ENCODE data around the gene HIVEP1. TPM values are rescaled to one million over a fixed set of nuclear protein-coding genes. Genes with fewer than 3 reads are reported as not detected.

HIVEP1 gene
- total RNA-seq, 1 donor, result 18.8 TPM

DNA sequence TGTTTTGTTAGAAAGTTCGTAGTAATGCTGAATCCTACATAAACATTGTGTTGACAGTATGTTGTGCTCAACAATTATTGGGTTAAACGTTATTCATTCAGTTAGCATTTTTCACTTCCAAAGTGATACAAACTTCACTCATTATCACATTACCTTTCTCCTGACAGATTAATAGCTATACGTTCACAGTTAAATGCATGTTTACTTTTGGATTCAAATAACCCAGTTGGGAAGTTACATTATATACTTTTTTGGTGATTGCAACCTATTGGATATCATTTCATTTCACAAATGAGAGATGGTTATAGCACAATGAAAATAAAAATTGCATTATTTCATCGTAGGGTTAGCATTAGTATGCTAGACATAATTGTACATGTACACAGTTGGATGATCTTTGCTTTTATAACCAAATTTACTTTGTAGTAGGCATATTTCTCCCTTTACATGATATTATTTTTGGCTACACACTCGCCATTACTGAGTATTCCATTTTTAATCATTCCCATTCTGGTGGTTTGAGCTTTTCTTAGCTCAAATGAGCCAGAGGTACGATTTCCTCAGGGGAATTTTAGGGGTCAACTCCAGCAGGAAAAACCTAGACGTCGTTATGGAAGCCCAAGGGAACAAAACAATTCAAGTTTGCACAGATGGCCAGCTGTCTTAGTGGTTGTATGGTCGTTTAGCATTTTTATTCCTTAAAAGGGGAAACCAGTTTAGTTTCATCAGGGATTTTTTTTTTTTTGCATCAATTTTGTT, 2.1 kb upstream of the HIVEP1 start:
- H3K4me3 ChIP-seq (ENCODE audit: insufficient read depth, low read length), result peak overlapping the region; percentile 87

GRCh38 chr6:12010635-12011275, 1.4 kb upstream of the HIVEP1 start:
- H4K20me1 ChIP-seq (ENCODE audit: insufficient read depth, low read length), result no peaks in the 10 kb centered on the region
- H3K36me3 ChIP-seq (ENCODE audit: insufficient read depth, low read length), result peaks cover 5% of the 10 kb centered on the region
- peaks cover 11% of the 10 kb centered on the region for H3K79me2 ChIP-seq (ENCODE audit: insufficient read depth, low read length)
- H3K4me2 ChIP-seq (ENCODE audit: insufficient read depth, low read length), result peak overlapping the region; percentile 86
- DNase-seq (ENCODE audit: insufficient read length, low spot score, missing footprints), result peak; percentile 91
- H3K4me1 ChIP-seq (ENCODE audit: insufficient read depth, low read length), result peaks cover 23% of the 10 kb centered on the region
- no peaks in the 10 kb centered on the region for H3K9me3 ChIP-seq (ENCODE audit: low read depth, low read length)
- no peaks in the 10 kb centered on the region for H3K27me3 ChIP-seq (ENCODE audit: insufficient read depth, low read length)
- H3K4me3 ChIP-seq (ENCODE audit: insufficient read depth, low read length), result peak overlapping the region; percentile 87
- peak overlapping the region; percentile 24 for H2AFZ ChIP-seq (ENCODE audit: low read length)
- H3K27ac ChIP-seq (ENCODE audit: low read depth, low read length), result peak overlapping the region; percentile 94
- TF ChIP-seq CTCF (IDR thresholded peaks at IDR 0.05; ENCODE audit: extremely low read depth, low read depth, low read length), result no peak

More for the DNA sequence above, 2.1 kb upstream of the HIVEP1 start:
- peak; percentile 92 for DNase-seq (ENCODE audit: insufficient read length, low spot score, missing footprints)
- H3K4me2 ChIP-seq (ENCODE audit: insufficient read depth, low read length), result peak overlapping the region; percentile 86
- H3K36me3 ChIP-seq (ENCODE audit: insufficient read depth, low read length), result no peaks in the 10 kb centered on the region
- peaks cover 23% of the 10 kb centered on the region for H3K4me1 ChIP-seq (ENCODE audit: insufficient read depth, low read length)
- peak overlapping the region; percentile 94 for H3K27ac ChIP-seq (ENCODE audit: low read depth, low read length)
- no peaks in the 10 kb centered on the region for H3K27me3 ChIP-seq (ENCODE audit: insufficient read depth, low read length)
- no peak overlapping the region for H2AFZ ChIP-seq (ENCODE audit: low read length)
- no peaks in the 10 kb centered on the region for H3K9me3 ChIP-seq (ENCODE audit: low read depth, low read length)
- H4K20me1 ChIP-seq (ENCODE audit: insufficient read depth, low read length), result no peaks in the 10 kb centered on the region
- peaks cover 4% of the 10 kb centered on the region for H3K79me2 ChIP-seq (ENCODE audit: insufficient read depth, low read length)
- no peak for TF ChIP-seq CTCF (IDR thresholded peaks at IDR 0.05; ENCODE audit: extremely low read depth, low read depth, low read length)

GRCh38 chr6:12011276-12012037, 655 bp upstream of the HIVEP1 start:
- TF ChIP-seq CTCF (IDR thresholded peaks at IDR 0.05; ENCODE audit: extremely low read depth, low read depth, low read length), result no peak
- Histone ChIP-seq H3K27me3 (ENCODE audit: insufficient read depth, low read length) (no peaks in the 10 kb centered on the region), H3K4me3 (ENCODE audit: insufficient read depth, low read length) (peak overlapping the region; percentile 87), H4K20me1 (ENCODE audit: insufficient read depth, low read length) (no peaks in the 10 kb centered on the region), H3K9me3 (ENCODE audit: low read depth, low read length) (no peaks in the 10 kb centered on the region), H3K36me3 (ENCODE audit: insufficient read depth, low read length) (peaks cover 10% of the 10 kb centered on the region), H3K4me1 (ENCODE audit: insufficient read depth, low read length) (peaks cover 23% of the 10 kb centered on the region), H3K4me2 (ENCODE audit: insufficient read depth, low read length) (no peak overlapping the region), H2AFZ (ENCODE audit: low read length) (no peak overlapping the region), H3K79me2 (ENCODE audit: insufficient read depth, low read length) (peaks cover 12% of the 10 kb centered on the region), H3K27ac (ENCODE audit: low read depth, low read length) (no peak overlapping the region)
- peak; percentile 99 for DNase-seq (ENCODE audit: insufficient read length, low spot score, missing footprints)
